Measurements from ENCODE around the gene ATP8B3. TPM values are rescaled to one million over a fixed set of nuclear protein-coding genes. Genes with fewer than 3 reads are reported as not detected.
A peak's percentile ranks its signal among the peaks of the same experiment; 100 is the strongest.

ATP8B3 gene
- total and polyA plus RNA-seq, 10 of the 15 experiments (the other 5 are each of a cell fraction or from before 2014, with no cell fraction given), result 0.13 to 1.7 (median 0.52) TPM

DNA sequence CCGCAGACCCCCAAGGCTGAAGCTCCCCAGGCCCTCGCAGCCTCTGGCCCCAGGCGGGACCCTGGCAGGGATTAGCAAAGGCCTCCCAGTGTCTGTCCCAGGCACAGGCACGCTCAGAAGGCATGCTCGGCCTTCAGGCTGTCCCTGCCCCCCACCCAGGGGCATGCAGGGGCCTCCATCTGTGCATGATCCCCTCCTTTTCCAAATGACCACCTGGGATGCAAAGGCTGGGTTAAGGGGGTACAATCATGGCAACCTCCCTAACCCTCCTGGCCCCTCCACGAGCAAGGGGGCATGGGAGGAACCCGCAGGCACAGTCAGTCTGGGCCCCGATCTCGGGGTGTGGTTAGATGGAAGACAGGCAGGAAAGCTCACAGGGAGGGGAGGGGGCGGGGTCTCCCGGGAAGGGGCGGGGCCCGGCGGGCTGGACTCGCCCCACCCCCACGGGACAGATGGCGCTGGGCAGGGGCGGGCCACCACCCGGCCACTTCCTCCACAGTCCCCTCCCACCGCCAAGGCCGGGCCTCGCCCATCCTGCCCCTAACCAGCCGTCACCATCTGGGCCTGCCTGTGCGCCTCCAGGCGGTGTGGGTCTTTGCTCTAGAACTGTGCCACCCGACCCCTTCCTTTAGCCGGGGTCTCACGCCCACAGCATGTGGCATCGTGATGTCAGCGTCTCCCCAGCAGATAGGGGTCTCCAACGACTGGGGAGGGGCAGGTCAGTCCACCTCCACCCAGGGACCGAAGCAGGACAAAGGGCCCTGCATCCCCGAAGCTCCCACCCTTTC lies 43.2 kb upstream of the ATP8B3 start (continued):
- no peak for TF ChIP-seq TAF1 (IDR thresholded peaks at IDR 0.05; ENCODE audit: borderline replicate concordance, low read depth, low read length)
- no peak for TF ChIP-seq BCL11A (IDR thresholded peaks at IDR 0.05; ENCODE audit: low read depth, low read length)
- peak; percentile 31; the same call in 1 of the 2 replicates for TF ChIP-seq SIN3A (IDR thresholded peaks at IDR 0.05; ENCODE audit: low read depth, low read length)
- TF ChIP-seq NFIC (IDR thresholded peaks at IDR 0.05; ENCODE audit: low read depth, low read length), result no peak
- TF ChIP-seq MTA3 (IDR thresholded peaks at IDR 0.05; ENCODE audit: borderline replicate concordance, low read length), result no peak
- TF ChIP-seq, protein P1, sequence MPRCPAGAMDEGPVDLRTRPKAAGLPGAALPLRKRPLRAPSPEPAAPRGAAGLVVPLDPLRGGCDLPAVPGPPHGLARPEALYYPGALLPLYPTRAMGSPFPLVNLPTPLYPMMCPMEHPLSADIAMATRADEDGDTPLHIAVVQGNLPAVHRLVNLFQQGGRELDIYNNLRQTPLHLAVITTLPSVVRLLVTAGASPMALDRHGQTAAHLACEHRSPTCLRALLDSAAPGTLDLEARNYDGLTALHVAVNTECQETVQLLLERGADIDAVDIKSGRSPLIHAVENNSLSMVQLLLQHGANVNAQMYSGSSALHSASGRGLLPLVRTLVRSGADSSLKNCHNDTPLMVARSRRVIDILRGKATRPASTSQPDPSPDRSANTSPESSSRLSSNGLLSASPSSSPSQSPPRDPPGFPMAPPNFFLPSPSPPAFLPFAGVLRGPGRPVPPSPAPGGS (IDR thresholded peaks at IDR 0.05; ENCODE audit: borderline replicate concordance, insufficient read depth, low read depth, low read length, poor library complexity, severe bottlenecking), result no peak
- no peak for TF ChIP-seq ZNF384 (IDR thresholded peaks at IDR 0.05; ENCODE audit: borderline replicate concordance, low read depth, low read length)
- TF ChIP-seq KLF5 (IDR thresholded peaks at IDR 0.05; ENCODE audit: partially characterized antibody), result no peak
- TF ChIP-seq KDM1A (IDR thresholded peaks at IDR 0.05; ENCODE audit: borderline replicate concordance), result no peak
- no peak for TF ChIP-seq FOXK2 (IDR thresholded peaks at IDR 0.05)
- peak; percentile 81 for TF ChIP-seq TCF3 (IDR thresholded peaks at IDR 0.05; ENCODE audit: borderline replicate concordance, insufficient read depth, low read depth, low read length)
- TF ChIP-seq CBX3 (IDR thresholded peaks at IDR 0.05; ENCODE audit: borderline replicate concordance, low read depth), result no peak
- TF ChIP-seq HDAC6 (IDR thresholded peaks at IDR 0.05; ENCODE audit: unreplicated experiment), result no peak
- peak; percentile 62; the same call in 1 of the 2 replicates for TF ChIP-seq NBN (IDR thresholded peaks at IDR 0.05)
- TF ChIP-seq, protein P2, sequence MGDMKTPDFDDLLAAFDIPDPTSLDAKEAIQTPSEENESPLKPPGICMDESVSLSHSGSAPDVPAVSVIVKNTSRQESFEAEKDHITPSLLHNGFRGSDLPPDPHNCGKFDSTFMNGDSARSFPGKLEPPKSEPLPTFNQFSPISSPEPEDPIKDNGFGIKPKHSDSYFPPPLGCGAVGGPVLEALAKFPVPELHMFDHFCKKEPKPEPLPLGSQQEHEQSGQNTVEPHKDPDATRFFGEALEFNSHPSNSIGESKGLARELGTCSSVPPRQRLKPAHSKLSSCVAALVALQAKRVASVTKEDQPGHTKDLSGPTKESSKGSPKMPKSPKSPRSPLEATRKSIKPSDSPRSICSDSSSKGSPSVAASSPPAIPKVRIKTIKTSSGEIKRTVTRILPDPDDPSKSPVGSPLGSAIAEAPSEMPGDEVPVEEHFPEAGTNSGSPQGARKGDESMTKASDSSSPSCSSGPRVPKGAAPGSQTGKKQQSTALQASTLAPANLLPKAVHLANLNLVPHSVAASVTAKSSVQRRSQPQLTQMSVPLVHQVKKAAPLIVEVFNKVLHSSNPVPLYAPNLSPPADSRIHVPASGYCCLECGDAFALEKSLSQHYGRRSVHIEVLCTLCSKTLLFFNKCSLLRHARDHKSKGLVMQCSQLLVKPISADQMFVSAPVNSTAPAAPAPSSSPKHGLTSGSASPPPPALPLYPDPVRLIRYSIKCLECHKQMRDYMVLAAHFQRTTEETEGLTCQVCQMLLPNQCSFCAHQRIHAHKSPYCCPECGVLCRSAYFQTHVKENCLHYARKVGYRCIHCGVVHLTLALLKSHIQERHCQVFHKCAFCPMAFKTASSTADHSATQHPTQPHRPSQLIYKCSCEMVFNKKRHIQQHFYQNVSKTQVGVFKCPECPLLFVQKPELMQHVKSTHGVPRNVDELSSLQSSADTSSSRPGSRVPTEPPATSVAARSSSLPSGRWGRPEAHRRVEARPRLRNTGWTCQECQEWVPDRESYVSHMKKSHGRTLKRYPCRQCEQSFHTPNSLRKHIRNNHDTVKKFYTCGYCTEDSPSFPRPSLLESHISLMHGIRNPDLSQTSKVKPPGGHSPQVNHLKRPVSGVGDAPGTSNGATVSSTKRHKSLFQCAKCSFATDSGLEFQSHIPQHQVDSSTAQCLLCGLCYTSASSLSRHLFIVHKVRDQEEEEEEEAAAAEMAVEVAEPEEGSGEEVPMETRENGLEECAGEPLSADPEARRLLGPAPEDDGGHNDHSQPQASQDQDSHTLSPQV (IDR thresholded peaks at IDR 0.05), result no peak
- no peak for TF ChIP-seq NR2C1 (IDR thresholded peaks at IDR 0.05)
- TF ChIP-seq, protein P3, sequence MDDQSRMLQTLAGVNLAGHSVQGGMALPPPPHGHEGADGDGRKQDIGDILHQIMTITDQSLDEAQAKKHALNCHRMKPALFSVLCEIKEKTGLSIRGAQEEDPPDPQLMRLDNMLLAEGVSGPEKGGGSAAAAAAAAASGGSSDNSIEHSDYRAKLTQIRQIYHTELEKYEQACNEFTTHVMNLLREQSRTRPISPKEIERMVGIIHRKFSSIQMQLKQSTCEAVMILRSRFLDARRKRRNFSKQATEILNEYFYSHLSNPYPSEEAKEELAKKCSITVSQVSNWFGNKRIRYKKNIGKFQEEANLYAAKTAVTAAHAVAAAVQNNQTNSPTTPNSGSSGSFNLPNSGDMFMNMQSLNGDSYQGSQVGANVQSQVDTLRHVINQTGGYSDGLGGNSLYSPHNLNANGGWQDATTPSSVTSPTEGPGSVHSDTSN (IDR thresholded peaks at IDR 0.05; ENCODE audit: insufficient replicate concordance, low read depth, low read length), result no peak
- TF ChIP-seq MEF2B (IDR thresholded peaks at IDR 0.05; ENCODE audit: partially characterized antibody, poor library complexity, severe bottlenecking), result no peak
- TF ChIP-seq SUZ12 (IDR thresholded peaks at IDR 0.05; ENCODE audit: unreplicated experiment), result no peak
- no peak for TF ChIP-seq ZBTB4 (CRISPR knock-in tag; IDR thresholded peaks at IDR 0.05)

Measured in GM12878 (cell line).